Measurements from ENCODE around the gene MCF2L2.

Gene MCF2L2

GRCh38 chr3:183265157-183265642 is 163.2 kb downstream of the MCF2L2 start:
- peaks cover 0 to 26% (median 5%) of the 10 kb centered on the region in 4 experiments for H3K36me3 ChIP-seq (ENCODE audit: control insufficient read depth in 4 of 4, insufficient read depth in 4 of 4, low read length in 3 of 4)
- H3K27ac ChIP-seq (ENCODE audit: insufficient read depth in 1 of 2, low read depth in 1 of 2, low read length in 2 of 2, poor library complexity in 1 of 2, severe bottlenecking in 2 of 2) = peak overlapping the region; percentile 6 to 11
- POLR2A ChIA-PET = interaction anchor here (0.6 to 1.2 kb wide), 5 partner anchors 12 to 71 kb away, joined by 3 to 6 read pairs (median 3); partner anchors contain the start of gene B3GNT5
- H3K4me3 ChIP-seq (ENCODE audit: control insufficient read depth in 1 of 7, extremely low read depth in 1 of 7, insufficient read depth in 4 of 7, low read depth in 2 of 7, low read length in 6 of 7) = peak overlapping the region in 4 of 7 experiments; percentile 3 to 46 (median 18)
- no peaks in the 10 kb centered on the region for H3K27me3 ChIP-seq (replicated peaks in 2 of 5; ENCODE audit: control insufficient read depth in 4 of 5, insufficient read depth in 5 of 5, low read length in 4 of 5)
- H3K9me3 ChIP-seq (ENCODE audit: control extremely low read depth in 1 of 5, control insufficient read depth in 4 of 5, insufficient read depth in 2 of 5, low read depth in 1 of 5, low read length in 4 of 5) = no peaks in the 10 kb centered on the region
- WGBS (ENCODE audit: insufficient coverage) = 55% methylated on average over 12 of the region's 15 CpGs
- CTCF ChIA-PET = interaction anchor here (0.7 to 1.9 kb wide), 12 partner anchors 9 to 163 kb away, joined by 3 to 6 read pairs (median 3); partner anchors contain the start of genes B3GNT5 and MCF2L2
- DNase-seq = peak in 2 of 3 donors; percentile 84 to 86
- peaks cover 17 to 59% (median 40%) of the 10 kb centered on the region in 4 experiments for H3K4me1 ChIP-seq (ENCODE audit: control extremely low read depth in 1 of 4, control insufficient read depth in 4 of 4, insufficient read depth in 4 of 4, low read length in 3 of 4)

GRCh38 chr3:183264268-183264667 is 164.2 kb downstream of the MCF2L2 start:
- no peaks in the 10 kb centered on the region for H3K9me3 ChIP-seq (ENCODE audit: control extremely low read depth in 1 of 5, control insufficient read depth in 4 of 5, insufficient read depth in 2 of 5, low read depth in 1 of 5, low read length in 4 of 5)
- peaks cover 20 to 68% (median 48%) of the 10 kb centered on the region in 4 experiments for H3K4me1 ChIP-seq (ENCODE audit: control extremely low read depth in 1 of 4, control insufficient read depth in 4 of 4, insufficient read depth in 4 of 4, low read length in 3 of 4)
- no peak for DNase-seq
- H3K27ac ChIP-seq (ENCODE audit: insufficient read depth in 1 of 2, low read depth in 1 of 2, low read length in 2 of 2, poor library complexity in 1 of 2, severe bottlenecking in 2 of 2) = peak overlapping the region in 1 of 2 experiments; percentile 20
- H3K27me3 ChIP-seq (replicated peaks in 2 of 5; ENCODE audit: control insufficient read depth in 4 of 5, insufficient read depth in 5 of 5, low read length in 4 of 5) = no peaks in the 10 kb centered on the region
- ChIA-PET POLR2A (no interaction called here), CTCF (interaction anchor here (1.9 kb wide), 1 partner anchor 11 kb away, joined by 6 read pairs; the partner anchor contains the start of gene B3GNT5)
- no peak overlapping the region for H3K4me3 ChIP-seq (ENCODE audit: control insufficient read depth in 1 of 7, extremely low read depth in 1 of 7, insufficient read depth in 4 of 7, low read depth in 2 of 7, low read length in 6 of 7)
- H3K36me3 ChIP-seq (ENCODE audit: control insufficient read depth in 4 of 4, insufficient read depth in 4 of 4, low read length in 3 of 4) = peaks cover 0 to 16% (median under 1%) of the 10 kb centered on the region in 4 experiments
- 67% methylated on average over 2 of the region's 5 CpGs for WGBS (ENCODE audit: insufficient coverage)

GRCh38 chr3:183262875-183263378 is 165.5 kb downstream of the MCF2L2 start:
- CTCF ChIA-PET = interaction anchor here (1.2 to 2.5 kb wide), 2 partner anchors 9 to 121 kb away, joined by 3 to 9 read pairs; partner anchors contain the start of gene B3GNT5
- WGBS (ENCODE audit: insufficient coverage) = 90% methylated on average over 3 of the region's 3 CpGs
- no peak for DNase-seq
- Histone ChIP-seq H3K27ac (ENCODE audit: insufficient read depth in 1 of 2, low read depth in 1 of 2, low read length in 2 of 2, poor library complexity in 1 of 2, severe bottlenecking in 2 of 2) (no peak overlapping the region), H3K4me3 (ENCODE audit: control insufficient read depth in 1 of 7, extremely low read depth in 1 of 7, insufficient read depth in 4 of 7, low read depth in 2 of 7, low read length in 6 of 7) (no peak overlapping the region), H3K9me3 (ENCODE audit: control extremely low read depth in 1 of 5, control insufficient read depth in 4 of 5, insufficient read depth in 2 of 5, low read depth in 1 of 5, low read length in 4 of 5) (no peaks in the 10 kb centered on the region), H3K4me1 (ENCODE audit: control extremely low read depth in 1 of 4, control insufficient read depth in 4 of 4, insufficient read depth in 4 of 4, low read length in 3 of 4) (peaks cover 20 to 73% (median 51%) of the 10 kb centered on the region in 4 experiments), H3K36me3 (ENCODE audit: control insufficient read depth in 4 of 4, insufficient read depth in 4 of 4, low read length in 3 of 4) (peaks cover 0 to 20% (median 0%) of the 10 kb centered on the region in 4 experiments), H3K27me3 (replicated peaks in 2 of 5; ENCODE audit: control insufficient read depth in 4 of 5, insufficient read depth in 5 of 5, low read length in 4 of 5) (no peaks in the 10 kb centered on the region)
- POLR2A ChIA-PET = interaction anchor here (1.5 kb wide), 1 partner anchor 50 kb away, joined by 3 read pairs; no protein-coding TSS in a partner anchor

GRCh38 chr3:183261151-183261724 is 167.2 kb downstream of the MCF2L2 start:
- no peak overlapping the region for H3K4me3 ChIP-seq (ENCODE audit: control insufficient read depth in 1 of 7, extremely low read depth in 1 of 7, insufficient read depth in 4 of 7, low read depth in 2 of 7, low read length in 6 of 7)
- H3K27me3 ChIP-seq (replicated peaks in 2 of 5; ENCODE audit: control insufficient read depth in 4 of 5, insufficient read depth in 5 of 5, low read length in 4 of 5) = no peaks in the 10 kb centered on the region
- WGBS (ENCODE audit: insufficient coverage) = no CpG with 5 or more reads among the region's 5 CpGs
- CTCF ChIA-PET = interaction anchor here (2.5 kb wide), 2 partner anchors 76 to 123 kb away, joined by 9 to 10 read pairs; no protein-coding TSS in a partner anchor
- no peak for DNase-seq
- no peaks in the 10 kb centered on the region for H3K9me3 ChIP-seq (ENCODE audit: control extremely low read depth in 1 of 5, control insufficient read depth in 4 of 5, insufficient read depth in 2 of 5, low read depth in 1 of 5, low read length in 4 of 5)
- POLR2A ChIA-PET = interaction anchor here (0.6 to 1.0 kb wide), 2 partner anchors 24 to 123 kb away, joined by 3 to 4 read pairs; no protein-coding TSS in a partner anchor
- peaks cover 20 to 70% (median 51%) of the 10 kb centered on the region in 4 experiments for H3K4me1 ChIP-seq (ENCODE audit: control extremely low read depth in 1 of 4, control insufficient read depth in 4 of 4, insufficient read depth in 4 of 4, low read length in 3 of 4)
- H3K36me3 ChIP-seq (ENCODE audit: control insufficient read depth in 4 of 4, insufficient read depth in 4 of 4, low read length in 3 of 4) = peaks cover 0 to 10% (median 0%) of the 10 kb centered on the region in 4 experiments
- H3K27ac ChIP-seq (ENCODE audit: insufficient read depth in 1 of 2, low read depth in 1 of 2, low read length in 2 of 2, poor library complexity in 1 of 2, severe bottlenecking in 2 of 2) = no peak overlapping the region

GRCh38 chr3:183260167-183260904 is 168.1 kb downstream of the MCF2L2 start:
- peak overlapping the region in 3 of 7 experiments; percentile 22 to 41 (median 28) for H3K4me3 ChIP-seq (ENCODE audit: control insufficient read depth in 1 of 7, extremely low read depth in 1 of 7, insufficient read depth in 4 of 7, low read depth in 2 of 7, low read length in 6 of 7)
- POLR2A ChIA-PET = interaction anchor here (0.7 to 1.2 kb wide), 3 partner anchors 9 to 770 kb away, joined by 3 read pairs; no protein-coding TSS in a partner anchor
- 13% methylated on average over 4 of the region's 7 CpGs for WGBS (ENCODE audit: insufficient coverage)

GRCh38 chr3:183259621-183260020 is 168.8 kb downstream of the MCF2L2 start:
- DNase-seq = no peak
- H3K4me1 ChIP-seq (ENCODE audit: control extremely low read depth in 1 of 4, control insufficient read depth in 4 of 4, insufficient read depth in 4 of 4, low read length in 3 of 4) = peaks cover 22 to 66% (median 46%) of the 10 kb centered on the region in 4 experiments
- WGBS (ENCODE audit: insufficient coverage) = no CpG with 5 or more reads among the region's 2 CpGs
- H3K27me3 ChIP-seq (replicated peaks in 2 of 5; ENCODE audit: control insufficient read depth in 4 of 5, insufficient read depth in 5 of 5, low read length in 4 of 5) = no peaks in the 10 kb centered on the region
- POLR2A ChIA-PET = interaction anchor here (1.2 kb wide), 1 partner anchor 8 kb away, joined by 3 read pairs; no protein-coding TSS in a partner anchor
- peak overlapping the region in 1 of 2 experiments; percentile 71 for H3K27ac ChIP-seq (ENCODE audit: insufficient read depth in 1 of 2, low read depth in 1 of 2, low read length in 2 of 2, poor library complexity in 1 of 2, severe bottlenecking in 2 of 2)
- no peaks in the 10 kb centered on the region for H3K9me3 ChIP-seq (ENCODE audit: control extremely low read depth in 1 of 5, control insufficient read depth in 4 of 5, insufficient read depth in 2 of 5, low read depth in 1 of 5, low read length in 4 of 5)
- peak overlapping the region in 1 of 7 experiments; percentile 22 for H3K4me3 ChIP-seq (ENCODE audit: control insufficient read depth in 1 of 7, extremely low read depth in 1 of 7, insufficient read depth in 4 of 7, low read depth in 2 of 7, low read length in 6 of 7)
- peaks cover 0 to 5% (median 0%) of the 10 kb centered on the region in 4 experiments for H3K36me3 ChIP-seq (ENCODE audit: control insufficient read depth in 4 of 4, insufficient read depth in 4 of 4, low read length in 3 of 4)
- CTCF ChIA-PET = interaction anchor here (1.0 to 2.5 kb wide), 6 partner anchors 15 to 75 kb away, joined by 3 to 10 read pairs (median 4); no protein-coding TSS in a partner anchor

More at GRCh38 chr3:183260167-183260904, 168.1 kb downstream of the MCF2L2 start:
- H3K36me3 ChIP-seq (ENCODE audit: control insufficient read depth in 4 of 4, insufficient read depth in 4 of 4, low read length in 3 of 4) = peaks cover 0 to 5% (median 0%) of the 10 kb centered on the region in 4 experiments
- DNase-seq = peak in 2 of 3 donors; percentile 82 to 87
- CTCF ChIA-PET = interaction anchor here (1.0 to 2.5 kb wide), 6 partner anchors 16 to 124 kb away, joined by 3 to 10 read pairs (median 4); no protein-coding TSS in a partner anchor
- H3K27ac ChIP-seq (ENCODE audit: insufficient read depth in 1 of 2, low read depth in 1 of 2, low read length in 2 of 2, poor library complexity in 1 of 2, severe bottlenecking in 2 of 2) = peak overlapping the region in 1 of 2 experiments; percentile 71
- peaks cover 20 to 68% (median 46%) of the 10 kb centered on the region in 4 experiments for H3K4me1 ChIP-seq (ENCODE audit: control extremely low read depth in 1 of 4, control insufficient read depth in 4 of 4, insufficient read depth in 4 of 4, low read length in 3 of 4)
- H3K9me3 ChIP-seq (ENCODE audit: control extremely low read depth in 1 of 5, control insufficient read depth in 4 of 5, insufficient read depth in 2 of 5, low read depth in 1 of 5, low read length in 4 of 5) = no peaks in the 10 kb centered on the region
- H3K27me3 ChIP-seq (replicated peaks in 2 of 5; ENCODE audit: control insufficient read depth in 4 of 5, insufficient read depth in 5 of 5, low read length in 4 of 5) = no peaks in the 10 kb centered on the region
